CD4-positive, alpha-beta T cell treated with Interleukin-1 beta for 1 hour (primary cell): Measurements from ENCODE around the gene GPR146.
A peak's percentile ranks its signal among the peaks of the same experiment; 100 is the strongest.

Experiments used
- DNase-seq, 2 donors: peaks; one replicate each; pipeline ENCODE4 v3.0.0-alpha.2; 2020 to 2022

GPR146 gene

DNA sequence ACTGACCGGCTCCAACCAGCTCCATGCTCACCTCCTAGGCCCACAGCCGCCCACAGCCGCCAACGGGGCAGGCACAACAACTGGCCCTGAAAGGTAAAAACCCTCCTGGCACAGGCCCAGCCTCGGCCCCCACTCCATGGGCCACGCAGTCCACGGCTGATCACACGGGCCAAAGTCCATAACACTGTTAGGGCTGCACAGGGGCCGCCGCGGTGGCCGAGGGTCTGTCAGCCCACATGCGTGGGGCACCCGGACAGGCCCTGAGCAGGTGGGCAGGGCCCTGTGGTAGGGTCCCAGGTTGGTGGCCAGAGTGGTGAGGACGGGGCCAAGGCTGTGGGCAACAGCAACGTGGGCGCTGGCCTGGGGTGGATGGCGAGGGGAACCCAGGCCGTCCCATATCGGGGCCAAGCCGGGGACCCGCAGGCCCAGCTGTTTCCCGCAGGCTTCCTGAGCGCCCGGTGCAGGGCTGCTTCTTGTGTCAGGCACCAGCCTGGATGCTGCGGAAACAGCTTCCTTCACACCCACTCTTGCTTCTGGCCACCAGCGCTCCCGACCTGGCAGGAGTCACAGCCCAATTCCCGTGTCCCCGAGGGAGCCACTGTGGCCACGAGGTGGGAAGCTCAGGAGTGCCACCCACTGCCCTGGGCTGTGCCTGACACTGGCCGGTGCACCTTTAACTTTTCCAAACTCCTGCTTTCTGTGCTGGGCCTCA, 32.2 kb upstream of the GPR146 start:
- DNase-seq = no peak

DNA sequence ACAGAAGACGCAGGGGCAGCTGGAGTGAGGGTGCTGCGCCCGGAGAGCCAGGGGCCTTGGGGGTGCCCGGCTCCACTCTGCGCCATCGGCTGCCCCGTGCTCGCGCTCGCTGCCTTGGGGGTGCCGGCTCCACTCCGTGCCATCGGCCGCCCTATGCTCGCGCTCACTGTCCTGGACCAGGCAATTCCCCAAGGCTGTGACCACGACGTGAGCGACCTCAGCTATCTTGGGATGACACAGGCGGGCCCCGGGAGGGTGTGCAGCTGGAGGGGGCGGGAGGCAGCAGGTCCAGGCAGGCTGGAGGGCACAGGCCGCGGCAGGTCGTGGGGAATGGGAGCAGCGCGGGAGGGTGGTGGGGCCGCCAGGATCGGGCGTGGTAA, 31.6 kb upstream of the GPR146 start:
- no peak for DNase-seq

DNA sequence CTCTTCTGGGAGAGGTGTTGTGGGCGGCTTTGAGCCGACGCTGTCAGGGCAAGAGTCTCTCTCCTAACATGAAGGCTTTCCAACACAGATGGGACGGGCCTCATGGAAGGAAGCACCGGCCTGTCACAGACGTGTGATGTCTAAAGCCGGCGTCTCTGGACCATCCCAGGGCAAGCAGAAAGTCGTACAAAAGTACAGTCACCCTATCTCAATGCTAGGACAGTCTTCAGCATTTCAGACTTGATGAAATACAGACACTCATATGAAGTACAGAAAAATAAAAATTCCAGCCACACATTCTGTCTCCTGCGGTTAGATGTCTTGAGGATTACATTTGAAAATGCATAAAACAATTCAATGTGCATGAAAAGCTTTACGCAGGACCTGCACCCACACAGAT, 30.8 kb upstream of the GPR146 start:
- DNase-seq = no peak

DNA sequence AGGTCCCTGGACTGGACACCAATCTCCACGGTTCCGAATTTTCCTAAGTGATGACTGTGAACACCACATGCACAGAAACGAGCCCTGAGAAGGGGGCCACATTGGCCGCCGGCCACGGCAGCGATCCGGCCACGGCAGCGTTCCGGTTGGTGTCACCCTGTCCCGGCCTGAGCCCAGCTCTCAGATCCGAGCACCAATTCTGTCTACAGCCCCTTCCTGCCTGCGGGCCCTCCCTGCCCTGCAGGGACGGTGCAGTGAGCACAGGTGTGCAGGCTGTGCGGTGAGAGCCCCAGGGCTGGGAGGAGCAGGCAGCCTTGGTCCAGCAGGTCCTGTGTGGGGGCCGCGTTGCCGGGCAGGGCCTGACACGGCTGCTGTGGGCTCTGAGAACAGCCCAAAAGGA, 29.7 kb upstream of the GPR146 start:
- no peak for DNase-seq

DNA sequence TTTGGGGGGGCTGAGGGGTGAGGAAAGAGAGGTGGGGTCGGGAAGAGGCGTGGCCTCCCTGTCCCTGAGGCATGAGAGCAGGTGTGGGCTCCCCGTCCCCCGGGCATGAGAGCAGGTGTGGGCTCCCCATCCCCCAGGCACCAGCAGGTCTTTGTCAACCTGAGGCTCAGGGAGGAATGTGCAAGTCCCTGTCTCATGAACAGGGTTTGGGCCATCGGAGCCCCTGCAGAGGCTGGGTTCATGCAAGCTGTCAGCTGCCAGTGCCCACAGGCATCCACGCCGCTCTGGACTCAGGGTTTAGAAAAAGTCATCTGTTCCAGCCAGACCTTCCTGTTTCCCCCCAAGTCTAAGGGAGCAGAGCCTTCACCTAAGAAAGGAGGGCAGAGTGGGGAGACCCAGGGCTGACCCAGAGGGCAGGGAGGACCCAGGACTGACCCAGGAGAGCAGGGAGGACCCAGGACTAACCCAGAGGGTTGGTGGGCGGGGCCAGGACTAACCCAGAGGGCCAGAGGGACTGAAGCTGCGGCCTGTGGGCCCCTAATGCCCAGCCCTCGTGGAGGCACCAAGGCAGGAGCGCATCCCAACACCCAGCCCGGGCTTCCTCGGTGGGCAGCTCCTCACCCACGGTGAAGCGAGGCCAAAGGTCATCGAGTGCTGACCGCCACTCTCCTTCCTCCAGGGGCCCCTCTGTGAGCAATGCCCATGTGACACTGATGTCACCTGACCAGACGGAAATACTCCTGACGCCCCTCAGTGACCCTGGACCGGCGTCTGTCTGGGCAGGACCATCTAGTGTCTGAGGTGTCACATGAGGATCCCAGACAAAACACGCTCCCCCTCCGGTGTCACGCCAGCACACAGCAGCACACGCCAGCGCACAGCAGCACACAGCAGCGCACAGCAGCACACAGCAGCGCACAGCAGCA, 28.9 kb upstream of the GPR146 start:
- no peak for DNase-seq

DNA sequence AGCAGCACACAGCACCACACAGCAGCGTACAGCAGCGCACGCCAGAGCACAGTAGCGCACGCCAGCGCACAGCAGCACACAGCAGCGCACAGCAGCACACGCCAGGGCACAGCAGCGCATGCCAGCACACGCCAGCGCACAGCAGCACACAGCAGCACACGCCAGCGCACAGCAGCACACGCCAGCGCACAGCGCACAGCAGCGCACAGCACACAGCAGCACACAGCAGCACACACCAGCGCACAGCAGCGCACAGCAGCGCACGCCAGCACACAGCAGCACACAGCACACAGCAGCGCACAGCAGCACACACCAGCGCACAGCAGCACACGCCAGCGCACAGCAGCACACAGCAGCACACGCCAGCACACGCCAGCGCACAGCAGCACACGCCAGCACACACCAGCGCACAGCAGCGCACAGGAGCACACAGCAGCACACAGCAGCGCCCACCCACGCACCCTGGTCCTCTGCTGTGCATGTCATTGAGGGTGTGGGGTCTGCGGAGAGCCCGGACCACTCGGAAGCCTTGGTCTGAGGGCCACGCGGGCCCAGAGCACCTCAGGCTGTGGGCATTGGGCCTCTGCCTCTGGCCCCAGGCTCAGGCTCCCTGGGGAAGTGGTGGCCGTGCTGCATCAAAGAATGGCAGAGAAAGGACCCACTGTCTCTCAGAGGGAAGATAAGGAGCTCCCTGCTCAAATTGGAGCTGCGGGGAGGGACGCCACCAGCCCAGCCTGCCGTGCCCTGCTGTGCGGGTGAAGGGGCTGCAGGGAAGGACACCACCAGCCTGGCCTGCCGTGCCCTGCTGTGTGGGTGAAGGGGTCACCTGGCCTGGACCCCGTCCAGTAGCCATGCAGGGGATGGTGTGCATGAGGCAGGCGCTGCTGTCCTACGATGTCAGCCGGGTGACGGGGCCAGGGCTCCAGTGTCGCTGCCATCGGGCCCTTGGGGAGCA, 27.5 kb upstream of the GPR146 start:
- no peak for DNase-seq

DNA sequence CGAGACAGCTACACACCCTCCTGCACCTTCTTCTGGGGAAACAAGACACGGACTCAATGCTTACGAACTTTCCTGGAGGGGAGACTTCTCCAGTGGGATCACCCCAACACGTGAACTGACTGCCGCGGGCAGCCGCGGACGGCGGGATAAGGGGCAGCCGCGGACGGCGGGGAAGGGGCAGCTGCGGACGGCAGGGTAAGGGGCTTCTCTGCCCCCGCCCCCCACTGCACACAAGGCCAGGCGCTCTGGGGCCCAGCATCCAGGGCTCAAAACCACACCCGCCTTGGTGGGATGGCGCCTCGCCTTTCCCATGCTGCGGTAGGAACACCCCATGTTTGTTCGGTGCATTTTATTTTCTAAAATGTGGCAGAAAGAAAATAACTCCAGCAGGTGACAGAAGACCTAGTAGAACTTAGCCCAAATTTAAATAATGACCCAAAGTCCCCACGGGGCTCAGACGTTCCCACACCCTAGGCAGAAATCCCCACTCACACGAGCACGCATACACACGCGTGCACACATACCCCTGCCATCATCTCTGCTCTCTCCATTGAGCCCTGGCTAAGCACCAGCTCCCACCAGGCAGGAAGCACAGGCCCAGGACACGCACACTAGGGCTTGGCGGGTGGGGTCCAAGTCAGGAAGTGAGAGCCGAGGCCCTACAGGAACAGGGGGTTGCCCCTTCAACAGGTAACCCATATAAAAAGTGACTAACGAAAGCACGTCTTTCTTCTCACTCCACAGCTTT, 26.6 kb upstream of the GPR146 start:
- DNase-seq = no peak

DNA sequence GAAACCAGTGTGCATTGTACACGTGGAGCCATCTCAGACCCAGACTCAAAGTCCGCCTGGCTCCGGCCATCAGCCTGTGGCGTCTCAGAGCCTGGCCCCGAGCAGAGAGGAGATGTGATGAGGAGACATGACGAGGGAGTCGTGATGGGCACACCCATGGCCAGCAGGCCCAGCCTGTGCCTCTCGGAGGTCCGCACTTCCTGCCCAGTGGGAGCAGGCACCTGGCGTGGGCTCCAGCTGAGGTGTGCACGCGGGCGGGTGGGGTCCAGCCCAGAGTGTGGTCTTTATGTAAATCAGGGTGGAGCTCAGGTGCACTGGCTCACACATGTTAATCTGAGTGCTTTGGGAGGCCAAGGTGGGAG, 26.0 kb upstream of the GPR146 start:
- DNase-seq = no peak

DNA sequence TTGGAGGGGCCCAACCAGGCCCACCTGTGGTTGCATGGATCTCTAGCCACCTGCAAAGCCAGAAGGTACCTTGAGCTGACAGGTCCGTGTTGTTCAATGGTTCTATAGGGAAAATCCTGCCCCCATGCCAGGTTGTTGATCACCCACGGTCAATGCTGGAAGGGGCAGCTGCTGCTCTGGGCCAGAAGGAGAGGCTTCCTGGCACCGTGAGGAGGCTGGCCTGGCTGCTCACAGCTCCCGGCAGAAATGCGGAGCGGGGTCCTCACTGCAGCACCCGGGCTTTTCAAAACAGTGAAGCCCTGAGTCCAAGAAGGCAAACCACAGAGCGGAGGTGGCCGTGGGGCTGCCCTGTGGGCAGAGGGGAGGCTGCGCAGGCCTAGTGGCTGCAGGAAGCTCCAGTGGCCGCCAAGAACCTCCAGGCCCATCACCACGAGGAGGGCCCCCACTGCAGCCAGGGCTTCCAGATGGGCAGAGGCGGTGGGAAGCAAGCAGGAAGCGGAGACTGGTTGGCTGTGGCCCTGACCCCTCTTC, 25.0 kb upstream of the GPR146 start:
- no peak for DNase-seq

DNA sequence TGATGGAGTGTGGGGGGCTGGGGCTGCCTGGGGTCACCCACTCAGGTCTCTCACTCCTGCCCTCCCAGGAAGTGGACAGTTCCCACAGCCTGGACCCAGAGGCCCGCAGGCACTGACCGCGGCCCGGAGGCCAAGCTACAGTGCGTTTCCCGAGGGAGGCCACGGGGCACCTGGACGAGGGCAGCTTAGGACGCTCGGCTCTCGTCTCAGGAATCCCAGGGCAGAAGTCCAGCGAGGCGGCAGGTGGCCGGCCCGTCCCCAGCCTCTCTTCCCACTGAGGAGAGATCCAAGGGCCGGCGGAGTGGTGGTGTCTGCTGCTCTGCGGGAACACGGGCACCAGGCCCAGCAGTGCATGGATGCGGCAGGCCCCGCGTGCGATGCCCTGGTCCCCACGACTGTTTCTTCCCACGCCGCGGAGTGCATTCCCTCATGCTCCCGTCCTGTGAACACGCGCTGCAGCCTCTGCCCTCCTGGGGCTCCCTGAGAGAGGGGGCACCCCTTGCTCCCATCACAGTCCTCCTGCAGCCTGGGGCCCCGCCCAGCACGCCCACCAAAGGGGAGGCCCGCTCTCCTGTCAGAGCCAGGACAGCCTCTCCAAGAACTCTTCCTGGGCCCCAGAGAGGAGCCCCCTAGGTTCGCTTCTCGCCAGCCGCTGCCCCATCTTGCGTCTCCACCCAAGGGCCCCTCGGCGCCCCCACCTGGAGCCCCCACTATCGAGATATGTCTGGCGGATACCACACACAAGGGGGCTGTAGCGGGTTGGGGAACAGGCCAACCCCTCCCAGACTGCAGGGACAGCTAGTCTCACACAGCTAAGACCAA, 24.3 kb upstream of the GPR146 start:
- DNase-seq = no peak

DNA sequence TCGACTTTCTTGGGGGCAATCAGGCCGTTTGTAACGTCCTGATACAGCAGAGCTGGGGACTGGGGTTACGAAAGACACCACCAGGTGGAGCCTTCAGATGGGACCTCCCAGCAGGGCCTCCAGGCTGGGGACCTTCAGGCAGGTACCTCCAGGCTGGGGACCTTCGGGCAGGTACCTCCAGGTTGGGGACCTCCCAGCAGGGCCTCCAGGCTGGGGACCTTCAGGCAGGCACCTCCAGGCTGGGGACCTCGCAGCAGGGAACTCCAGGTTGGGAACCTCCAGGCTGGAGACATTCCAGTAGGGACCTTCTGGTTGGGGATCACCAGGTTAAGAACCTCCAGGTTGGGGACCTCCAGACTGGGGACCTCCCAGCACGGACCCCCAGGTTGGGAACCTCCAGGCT, 23.5 kb upstream of the GPR146 start:
- peak in 1 of 2 donors; percentile 23 for DNase-seq

DNA sequence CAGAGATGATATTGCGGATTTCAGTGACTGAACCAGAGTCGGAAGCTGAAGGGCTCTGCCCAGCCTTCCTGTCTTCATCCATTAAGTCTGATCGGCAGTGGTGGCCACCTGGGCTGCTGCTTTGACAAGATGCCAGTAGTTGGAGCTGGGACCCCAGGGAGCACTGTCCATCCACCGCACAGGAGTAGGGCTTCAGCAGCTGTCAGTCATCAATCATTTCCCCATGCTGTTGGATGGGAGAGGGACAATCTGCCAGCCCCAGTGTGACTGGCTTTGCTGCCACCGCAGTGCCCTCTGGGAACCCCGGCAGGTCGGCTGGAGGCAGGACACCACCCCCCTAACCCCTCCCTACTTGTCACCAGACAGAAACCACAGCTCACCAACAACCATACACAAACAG, 23.0 kb upstream of the GPR146 start:
- DNase-seq = no peak

DNA sequence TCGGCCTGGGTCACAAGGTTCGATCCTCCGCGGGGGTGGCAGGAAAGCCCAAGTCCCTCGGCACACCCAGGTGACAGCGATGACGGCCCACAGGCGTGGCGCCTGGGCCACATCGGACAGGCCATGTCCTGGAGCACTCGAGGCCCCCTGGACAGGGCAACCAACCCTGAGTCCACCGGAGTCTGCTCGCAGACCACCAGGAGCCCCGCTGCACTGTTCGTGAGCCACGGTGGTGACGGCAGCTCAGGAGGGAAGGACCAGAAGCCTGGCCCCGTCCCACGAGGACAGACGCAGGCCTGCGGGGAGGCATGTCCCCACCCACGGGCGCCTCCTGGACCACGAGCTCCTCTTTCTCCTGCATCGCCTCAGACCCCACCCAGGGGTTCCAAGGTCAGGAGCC, 22.4 kb upstream of the GPR146 start:
- no peak for DNase-seq

DNA sequence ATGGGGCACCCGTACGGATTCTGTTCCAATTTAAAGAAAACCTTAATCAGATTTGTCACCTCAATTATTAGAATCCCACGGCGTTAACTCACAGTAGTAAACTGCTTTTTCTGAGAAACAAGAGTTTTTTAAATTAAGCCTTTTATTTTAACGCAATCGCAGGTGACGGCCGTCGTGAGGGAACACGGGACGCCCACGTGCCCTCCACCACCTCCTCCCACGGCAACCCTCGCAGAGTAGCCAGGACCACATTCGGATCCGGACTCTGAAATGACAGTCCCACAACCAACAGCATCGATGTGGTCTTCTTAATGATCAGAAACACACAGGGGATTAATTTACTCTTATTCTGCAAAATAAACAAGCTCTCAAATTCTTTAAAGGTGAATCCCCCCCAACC, 22.0 kb upstream of the GPR146 start:
- no peak for DNase-seq

DNA sequence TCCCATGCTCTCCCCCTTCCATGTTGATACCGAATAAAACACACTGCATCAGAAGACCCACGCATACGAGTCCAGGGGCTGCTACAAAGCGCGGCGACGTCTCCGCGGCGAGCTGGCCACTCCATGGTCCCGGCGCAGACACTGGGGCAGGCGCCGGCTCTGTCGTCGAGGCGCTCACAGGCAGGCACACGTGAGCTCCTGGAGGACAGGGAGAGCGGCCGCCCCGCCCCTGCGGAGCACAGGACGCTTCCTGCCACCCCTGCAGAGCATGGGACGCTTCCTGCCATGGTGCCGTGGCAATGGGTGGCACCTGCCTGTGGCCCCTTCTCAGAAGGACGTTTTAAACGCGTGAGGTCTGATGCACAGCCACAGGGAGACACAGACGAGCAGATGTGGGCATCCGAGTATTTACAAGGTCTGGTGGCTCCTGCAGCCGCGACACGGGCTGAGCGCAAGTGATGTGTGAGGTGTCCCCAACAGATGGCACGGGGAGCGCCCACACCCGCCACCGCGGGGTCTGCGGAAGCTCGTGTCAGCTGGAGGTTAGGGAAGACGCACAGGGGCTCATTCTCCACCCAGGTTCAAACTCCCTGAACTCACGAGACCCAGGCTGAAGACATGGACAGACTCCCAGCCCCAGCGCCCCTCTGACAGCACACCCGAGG, 21.4 kb upstream of the GPR146 start:
- DNase-seq = peak in 1 of 2 donors; percentile 77

DNA sequence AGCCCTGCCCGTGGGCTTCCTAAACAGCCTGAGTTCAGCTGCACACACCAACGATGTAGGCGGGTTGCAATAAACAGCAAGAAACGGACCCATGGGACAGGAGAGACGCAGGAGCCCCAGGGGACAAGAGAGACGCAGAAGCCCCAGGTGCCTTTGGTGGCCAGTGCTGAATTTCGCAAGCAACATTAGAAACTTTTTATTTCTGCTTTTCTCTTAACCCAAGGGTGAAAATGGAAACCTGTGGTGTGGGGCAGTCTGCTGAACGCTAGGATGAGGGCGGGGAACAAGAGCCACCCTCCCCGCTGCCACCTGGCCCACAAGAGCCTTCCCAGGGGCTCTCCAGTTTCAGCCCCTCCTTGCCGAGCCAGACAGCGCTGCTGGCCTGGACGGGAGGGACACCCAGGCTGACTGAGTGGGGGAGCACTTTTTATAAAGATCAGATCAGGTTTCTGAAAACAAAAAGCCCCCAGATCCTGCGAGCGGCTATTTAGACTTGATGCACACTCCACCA, 20.0 kb upstream of the GPR146 start:
- DNase-seq = peak in 1 of 2 donors; percentile 82

DNA sequence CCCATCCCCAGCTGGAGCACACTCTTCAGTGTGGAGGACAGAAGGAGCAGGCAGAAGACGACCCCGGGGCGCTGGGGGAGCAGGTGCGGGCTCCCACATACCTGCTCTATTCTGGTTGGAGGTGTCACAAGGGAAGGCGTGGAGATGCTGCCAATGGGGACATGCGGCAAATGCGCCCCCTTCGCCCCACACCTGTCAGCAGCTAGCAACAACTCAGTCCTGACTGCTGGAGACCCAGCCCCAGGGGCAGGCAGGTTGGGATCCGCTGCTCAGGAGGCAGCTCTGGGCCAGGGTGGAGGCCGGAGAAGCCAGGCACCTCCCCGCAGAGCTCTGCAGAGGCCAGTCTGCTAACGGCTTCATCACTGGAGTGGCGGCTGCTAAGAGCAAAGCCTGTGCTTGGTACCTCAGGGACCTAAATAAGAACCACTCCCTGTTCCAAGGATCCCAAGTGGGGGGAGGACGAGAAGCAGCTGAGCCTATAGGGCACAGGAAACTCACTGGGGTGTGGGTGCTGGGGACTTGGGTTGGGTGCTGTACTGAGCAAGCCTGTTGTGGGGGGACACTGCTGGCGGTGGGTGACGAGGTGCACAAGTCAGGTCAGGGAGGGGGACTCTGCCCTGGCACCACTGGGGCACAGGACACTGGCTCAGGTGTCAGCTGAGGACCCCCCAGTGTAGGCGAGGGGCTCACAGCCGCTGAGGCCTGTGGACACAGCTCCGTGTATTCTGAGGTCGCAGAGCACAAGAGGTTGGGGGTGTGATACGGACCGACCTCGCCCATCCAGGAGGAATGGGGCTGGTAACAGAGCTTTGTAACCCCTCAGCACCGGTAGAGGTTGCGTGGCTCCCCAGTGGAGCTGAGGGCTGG, 19.2 kb upstream of the GPR146 start:
- DNase-seq = no peak

DNA sequence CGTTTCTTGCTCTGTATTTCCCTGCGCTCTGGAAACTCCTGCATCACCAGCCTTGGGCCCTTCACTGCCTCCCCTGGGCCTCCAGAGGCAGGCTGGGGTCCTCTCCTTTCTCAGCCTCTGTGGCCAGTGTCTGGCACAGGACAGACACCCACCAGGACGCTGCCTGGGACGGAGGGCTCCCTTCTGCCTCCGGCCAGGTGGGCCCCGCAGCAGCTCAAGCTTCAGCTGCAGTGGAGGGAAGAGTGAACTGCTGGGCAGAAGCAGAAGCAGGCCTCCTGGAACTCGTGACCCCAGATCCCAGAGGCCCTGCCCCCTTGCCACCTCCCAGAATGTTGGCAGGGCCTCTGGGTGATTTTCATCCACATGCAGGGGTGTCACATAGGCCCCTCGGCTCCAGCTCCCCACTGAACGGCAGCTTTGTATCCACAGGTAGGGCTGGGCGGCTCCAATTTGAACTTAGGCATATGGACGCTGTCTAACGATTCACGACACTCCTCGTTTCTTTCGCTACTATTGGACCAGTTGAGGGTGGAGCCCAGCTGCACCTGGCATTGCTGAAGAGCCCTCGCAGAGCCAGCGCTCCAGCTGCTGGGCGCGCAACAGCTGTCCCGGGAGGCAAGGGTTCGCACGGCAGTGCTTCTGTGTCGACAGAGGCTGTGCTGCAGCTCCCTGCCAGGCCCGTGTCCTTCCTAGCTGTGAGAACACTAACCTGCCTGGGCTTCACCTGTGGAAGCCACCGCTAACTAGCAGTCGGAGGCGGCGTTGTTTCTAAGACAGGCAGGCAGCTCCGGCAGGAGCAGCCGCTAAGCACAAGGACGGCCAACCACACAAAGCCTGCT, 18.4 kb upstream of the GPR146 start:
- no peak for DNase-seq
